ENCODE results near the gene COG5. TPM values are rescaled to one million over a fixed set of nuclear protein-coding genes. Genes with fewer than 3 reads are reported as not detected.
"Not testable (repeated sequence)": the region's sequence is repeated elsewhere in the genome, so short reads cannot be mapped to it uniquely, and the experiment has no call there.

The COG5 gene
- total and polyA plus RNA-seq, 2 of the 4 experiments (the other 2 are of a cell fraction) = 18.5 to 27.4 TPM

DNA sequence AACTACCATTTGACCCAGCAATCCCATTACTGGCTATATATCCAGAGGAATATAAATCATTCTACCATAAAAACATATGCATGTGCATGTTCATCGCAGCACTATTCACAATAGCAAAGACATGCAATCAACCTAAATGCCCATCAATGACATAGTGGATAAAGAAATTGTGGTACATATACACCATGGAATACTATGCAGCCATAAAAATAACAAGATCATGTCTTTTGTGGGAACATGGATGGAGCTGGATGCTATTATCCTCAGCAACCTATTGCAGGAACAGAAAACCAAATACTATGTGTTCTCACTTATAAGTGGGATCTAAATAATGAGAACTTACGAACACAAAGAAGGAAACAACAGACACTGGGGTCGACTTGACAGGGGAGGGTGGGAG is 316.9 kb downstream of the COG5 start:
- POLR2A ChIA-PET (ENCODE audit: unreplicated experiment); H3K79me1 ChIP-seq (ENCODE audit: low read depth in 1 of 2, low read length in 2 of 2); H2AFZ ChIP-seq (replicated peaks; ENCODE audit: low read length, poor library complexity); H3K4me1 ChIP-seq (ENCODE audit: control insufficient read depth, insufficient read depth, low read length); H3K9ac ChIP-seq (ENCODE audit: low read depth, low read length); H3K4me3 ChIP-seq (ENCODE audit: insufficient read depth, low read depth, low read length); BruUV-seq (replicated peaks); H3K9me1 ChIP-seq (ENCODE audit: insufficient read depth, low read length); H4K91ac ChIP-seq (ENCODE audit: insufficient read depth, low read depth, low read length); ATAC-seq (ENCODE audit: low read depth); H3K36me3 ChIP-seq (ENCODE audit: control insufficient read depth, insufficient read depth, low read length); H3K9me3 ChIP-seq (ENCODE audit: control insufficient read depth, insufficient read depth, low read length); H3K23ac ChIP-seq (ENCODE audit: low read depth, low read length); H3K14ac ChIP-seq (replicated peaks; ENCODE audit: low read depth, low read length); H2BK20ac ChIP-seq (ENCODE audit: low read depth, low read length); H3K18ac ChIP-seq (ENCODE audit: low read depth, low read length); H4K5ac ChIP-seq (ENCODE audit: low read depth, low read length); H3K56ac ChIP-seq (ENCODE audit: extremely low read depth, insufficient read depth, low read length); CTCF ChIA-PET; dilution Hi-C loops (cut with HindIII; ENCODE audit: low sequenced_read_pairs, unreplicated experiment); H2BK120ac ChIP-seq (ENCODE audit: low read depth, low read length); H2BK15ac ChIP-seq (ENCODE audit: low read depth, low read length); H2AK9ac ChIP-seq (replicated peaks; ENCODE audit: low read depth, low read length, poor library complexity); intact Hi-C loops (cut with micrococcal nuclease); H2BK5ac ChIP-seq (ENCODE audit: low read depth, low read length, poor library complexity, severe bottlenecking); in situ Hi-C loops (cut with MboI; ENCODE audit: low sequenced_read_pairs); DNase-seq; H3K27me3 ChIP-seq (ENCODE audit: control insufficient read depth, insufficient read depth, low read length); H3K4me2 ChIP-seq (ENCODE audit: low read depth, low read length); H3K27ac ChIP-seq (ENCODE audit: insufficient read depth, low read length); H4K8ac ChIP-seq (ENCODE audit: low read depth in 2 of 2, low read length in 2 of 2); H4K20me1 ChIP-seq (ENCODE audit: insufficient read depth, low read length); H2AK5ac ChIP-seq (ENCODE audit: low read depth, low read length); H3K4ac ChIP-seq (ENCODE audit: low read depth, low read length): not testable (repeated sequence)
- no CpG with 5 or more reads among the region's 3 CpGs for WGBS, 2 experiments (ENCODE audit: extremely low coverage in 2 of 2, insufficient read length in 1 of 2)

All from IMR-90 (cell line).